HepG2 (cell line): Measurements from ENCODE around the gene TCEAL3. TPM values are rescaled to one million over a fixed set of nuclear protein-coding genes. Genes with fewer than 3 reads are reported as not detected.
A peak's percentile ranks its signal among the peaks of the same experiment; 100 is the strongest.

Source experiments
- ASH2L ChIP-seq: fragments of 300-600, 200-600 bp; sonication (generic); IDR thresholded peaks from 2 replicates; pipeline ENCODE4 v1.7.0; 2017; ENCODE audit warnings: low read depth, mild to moderate bottlenecking, moderate library complexity, mixed read lengths, low read length; ENCODE audit not compliant: insufficient read length
- CSRNP1 ChIP-seq: sonication (generic); formaldehyde crosslinking; IDR thresholded peaks from 2 replicates; pipeline ENCODE4 v1.8.1; 2023; ENCODE audit warnings: mild to moderate bottlenecking, missing genetic modification reagents
- GLMP ChIP-seq: sonication (generic); formaldehyde crosslinking; IDR thresholded peaks from 2 replicates; pipeline ENCODE4 v1.9.0; 2021; ENCODE audit warnings: missing genetic modification reagents, mild to moderate bottlenecking, borderline replicate concordance
- KDM2A ChIP-seq: sonication (generic); formaldehyde crosslinking; IDR thresholded peaks from 2 replicates; pipeline ENCODE4 v1.4.0; 2020; ENCODE audit warnings: low read depth, missing genetic modification reagents, borderline replicate concordance
- MYNN ChIP-seq: sonication (generic); formaldehyde crosslinking; IDR thresholded peaks from 2 replicates; pipeline ENCODE4 v1.4.0; 2020; ENCODE audit warnings: mild to moderate bottlenecking, low read depth, missing genetic modification reagents
- PHF20 ChIP-seq: sonication (generic); formaldehyde crosslinking; IDR thresholded peaks from 2 replicates; pipeline ENCODE4 v1.5.0; 2020; ENCODE audit warnings: mild to moderate bottlenecking, missing genetic modification reagents
- PTBP1 ChIP-seq: fragments of 200-400 bp; formaldehyde crosslinking; IDR thresholded peaks from 2 replicates; pipeline ENCODE4 v1.6.1; 2018; ENCODE audit warnings: low read length, low read depth; ENCODE audit not compliant: poor library complexity, severe bottlenecking
- SNAI1 ChIP-seq: sonication (generic); formaldehyde crosslinking; IDR thresholded peaks from 2 replicates; pipeline ENCODE4 v1.5.0; 2020; ENCODE audit warnings: mild to moderate bottlenecking, missing genetic modification reagents, borderline replicate concordance
- SP1 ChIP-seq, 2 experiments: fragments of 450-650 bp in 1 of 2; sonication (generic) in 1 of 2; formaldehyde crosslinking in 1 of 2; IDR thresholded peaks; 2 replicates each; pipeline versions ENCODE4 v1.4.0 to v1.6.1; 2016 to 2020; ENCODE audit warnings: missing genetic modification reagents in 1 of 2
- THAP11 ChIP-seq: IDR thresholded peaks from 2 replicates; pipeline ENCODE4 v1.6.1; 2016; ENCODE audit warnings: missing biosample characterization, missing genetic modification reagents
- YY1 ChIP-seq: IDR thresholded peaks from 2 replicates; pipeline ENCODE4 v1.6.1; 2011; ENCODE audit warnings: low read length, low read depth, moderate library complexity, mild to moderate bottlenecking; ENCODE audit not compliant: insufficient read depth, insufficient replicate concordance
- ZBTB21 ChIP-seq: sonication (generic); formaldehyde crosslinking; IDR thresholded peaks from 2 replicates; pipeline ENCODE4 v1.4.0; 2020; ENCODE audit warnings: missing genetic modification reagents
- ZBTB7A ChIP-seq: sonication (generic); formaldehyde crosslinking; IDR thresholded peaks from 2 replicates; pipeline ENCODE4 v1.8.0; 2022; ENCODE audit warnings: mild to moderate bottlenecking, missing genetic modification reagents
- ZNF318 ChIP-seq: sonication (generic); formaldehyde crosslinking; IDR thresholded peaks from 2 replicates; pipeline ENCODE4 v1.4.0; 2020; ENCODE audit warnings: mild to moderate bottlenecking, missing genetic modification reagents
- polyA plus RNA-seq, 8 experiments: library from polyadenylated mRNA; depleted of rRNA in 3 of 8; stranded (reverse) in 7 of 8; unstranded in 1 of 8; fragments of >200 nt; fragmentation: Illumina TruSeq in 4 of 8; extraction: Trizol in 4 of 8; gene quantifications; 2 replicates each; pipeline versions ENCODE4 v1.2.1 to v1.2.3, GENCODE V29; 2011 to 2016; ENCODE audit warnings: low read depth in 4 of 8, missing spikeins in 1 of 8, mixed read lengths in 1 of 8; ENCODE audit not compliant: insufficient read depth in 1 of 8
- total RNA-seq, 5 experiments: library from RNA; depleted of rRNA; stranded (reverse); fragments of >200 nt; fragmentation: Illumina TruSeq; extraction: Trizol; gene quantifications; 2 replicates each; pipeline ENCODE4 v1.2.3, GENCODE V29; 2016; ENCODE audit warnings: low read depth in 1 of 5

Gene TCEAL3
- total and polyA plus RNA-seq, 2 of the 13 experiments (the other 11 are each of a cell fraction or from before 2014, with no cell fraction given), result 0.09 to 0.12 TPM

- TF ChIP-seq SNAI1 (no peak), CSRNP1 (CRISPR knock-in tag) (0 out of 2 replicates have a peak, but pooled peaks have one; percentile 45), GLMP (no peak), PHF20 (CRISPR knock-in tag) (peak; percentile 41; the same call in 1 of the 2 replicates), ASH2L (peak; percentile 6), KDM2A (peak; percentile 41; the same call in 1 of the 2 replicates), ZNF318 (CRISPR knock-in tag) (no peak), ZBTB21 (no peak), SP1 (IDR thresholded peaks at IDR 0.05) (no peak), SP1 (CRISPR knock-in tag; IDR thresholded peaks at IDR 0.05) (peak; percentile 32; the same call in 1 of the 2 replicates), THAP11 (CRISPR knock-in tag) (0 out of 2 replicates have a peak, but pooled peaks have one; percentile 25), PTBP1 (no peak), YY1 (peak; percentile 48), ZBTB7A (CRISPR knock-in tag) (peak; percentile 78), MYNN (no peak)
Measured at GRCh38 chrX:103629318-103630170, 21.8 kb downstream of the TCEAL3 start (continued).
